GM18505 (cell line): Measurements from ENCODE around the gene GOLIM4.

Source experiments
- ATAC-seq: cut with Tn5 transposase; IDR thresholded peaks from one replicate; pipeline ENCODE4 v1.9.1; 2021; ENCODE audit not compliant: unreplicated experiment
- POLR2A ChIP-seq: IDR thresholded peaks from 4 replicates; pipeline ENCODE4 v1.6.1; 2011; ENCODE audit warnings: borderline replicate concordance; ENCODE audit not compliant: insufficient read depth, insufficient read length; ENCODE audit errors: extremely low read depth

The GOLIM4 gene

GRCh38 chr3:168117059-168117458 is 21.3 kb upstream of the GOLIM4 start:
- ATAC-seq = no peak

GRCh38 chr3:168116279-168116678 is 20.6 kb upstream of the GOLIM4 start:
- TF ChIP-seq POLR2A = no peak
- no peak for ATAC-seq

More at GRCh38 chr3:168117059-168117458, 21.3 kb upstream of the GOLIM4 start:
- TF ChIP-seq POLR2A = no peak

- no peak for ATAC-seq
- no peak for TF ChIP-seq POLR2A
Observed at GRCh38 chr3:168113848-168114247, 18.1 kb upstream of the GOLIM4 start.

GRCh38 chr3:168112894-168113293 is 17.2 kb upstream of the GOLIM4 start:
- ATAC-seq = no peak
- TF ChIP-seq POLR2A = no peak

DNA sequence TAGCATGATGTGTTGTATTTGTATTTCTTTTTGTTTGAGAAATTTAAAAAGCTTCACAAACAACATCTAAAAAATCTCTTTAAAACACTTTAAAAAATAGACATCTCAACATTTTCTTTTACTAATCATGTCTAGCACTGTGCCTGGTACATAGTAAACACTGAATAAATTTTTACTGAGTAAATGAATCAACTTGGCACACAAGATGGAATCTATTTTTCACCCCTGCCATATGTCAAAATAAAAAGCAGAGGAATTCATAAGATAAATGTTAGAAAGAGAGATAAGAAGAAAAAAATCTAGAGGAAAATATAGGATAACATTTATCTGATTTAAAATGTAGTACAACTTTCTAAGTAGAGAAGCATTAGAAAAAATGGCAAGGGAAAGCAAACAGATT is 8.6 kb upstream of the GOLIM4 start:
- TF ChIP-seq POLR2A = no peak
- ATAC-seq = no peak

GRCh38 chr3:168102735-168103410 is 7.1 kb upstream of the GOLIM4 start:
- no peak for TF ChIP-seq POLR2A
- no peak for ATAC-seq

- no peak for TF ChIP-seq POLR2A
- ATAC-seq = no peak
Observed at GRCh38 chr3:168100777-168101492, 5.2 kb upstream of the GOLIM4 start.

- no peak for ATAC-seq
- TF ChIP-seq POLR2A = no peak
Observed at GRCh38 chr3:168097381-168097780, 1.7 kb upstream of the GOLIM4 start.

GRCh38 chr3:168096210-168096652 is 507 bp upstream of the GOLIM4 start:
- peak; percentile 14 for TF ChIP-seq POLR2A

DNA sequence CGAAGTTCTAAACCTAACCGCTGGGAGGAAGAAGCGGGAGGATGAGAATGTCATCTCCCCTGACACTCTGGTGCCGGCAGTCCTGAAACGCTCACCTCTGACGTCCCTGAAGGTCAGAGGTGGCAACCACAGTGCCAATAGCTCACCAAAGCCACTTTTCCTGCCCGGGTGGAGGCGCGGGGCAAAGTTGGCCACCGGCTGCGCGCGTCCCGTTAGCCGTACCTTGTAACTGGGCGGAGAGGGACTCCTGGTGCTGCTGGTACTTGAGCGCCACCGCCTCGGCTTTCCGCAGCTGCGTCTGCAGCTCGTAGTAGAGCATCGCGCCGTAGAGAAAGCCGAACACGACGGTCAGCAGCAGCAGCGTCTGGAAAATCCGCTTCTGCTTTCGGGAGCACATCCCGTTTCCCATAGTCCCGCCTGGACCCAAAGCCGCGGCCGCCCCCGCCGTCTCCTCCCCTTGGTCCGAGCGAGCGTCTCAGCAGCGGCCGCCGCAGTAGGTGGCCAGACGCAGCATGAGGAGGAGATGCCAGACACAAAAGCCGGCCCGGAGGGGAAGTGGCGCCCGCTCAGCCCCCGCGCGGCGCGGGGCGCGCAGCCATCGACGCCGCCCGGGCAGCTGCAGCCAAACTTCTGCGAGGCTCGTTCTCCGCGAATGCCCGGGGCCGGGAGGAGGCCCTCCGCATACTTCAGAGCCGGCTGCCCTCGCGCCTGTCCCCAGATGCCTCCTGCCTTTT is 680 bp downstream of the GOLIM4 start:
- TF ChIP-seq POLR2A = peak; percentile 56

More at GRCh38 chr3:168096210-168096652, 507 bp upstream of the GOLIM4 start:
- ATAC-seq = peak; percentile 4

DNA sequence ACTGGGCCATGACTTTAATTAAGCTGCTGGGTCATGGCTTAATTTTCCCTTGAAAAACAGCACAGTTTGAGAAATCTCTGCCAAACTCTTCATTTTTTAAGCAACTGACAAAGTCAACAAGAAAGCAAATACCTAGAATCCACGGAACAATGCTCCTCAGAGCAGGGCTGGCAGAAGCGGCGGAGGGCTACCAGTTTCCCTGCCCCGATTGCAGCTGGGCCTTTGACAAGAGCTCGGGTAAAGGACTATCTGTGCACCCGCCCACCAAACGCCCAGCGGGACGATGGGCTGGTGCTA is 1.2 kb downstream of the GOLIM4 start:
- no peak for ATAC-seq
- TF ChIP-seq POLR2A = no peak

More for the DNA sequence above, 680 bp downstream of the GOLIM4 start:
- ATAC-seq = peak; percentile 40

DNA sequence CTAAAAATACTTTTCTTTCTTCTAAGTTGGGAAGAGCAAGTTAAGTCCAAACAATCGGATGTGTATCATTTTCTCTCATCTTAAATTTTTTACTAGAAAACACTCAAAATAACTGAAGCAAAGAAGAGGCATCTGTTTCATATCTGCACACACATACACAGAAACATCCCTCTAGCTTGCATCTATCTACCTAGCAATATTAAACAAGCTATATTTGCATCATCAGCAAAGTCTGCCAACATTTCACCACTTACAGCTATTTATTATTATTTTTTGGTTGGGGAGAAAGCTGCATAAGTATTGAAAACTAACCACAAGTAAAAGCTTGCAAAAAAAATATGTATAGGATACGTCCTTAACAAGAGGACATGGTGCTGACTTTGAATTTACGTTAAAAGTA is 1.9 kb downstream of the GOLIM4 start:
- no peak for ATAC-seq
- no peak for TF ChIP-seq POLR2A

GRCh38 chr3:168093229-168093628 is 2.5 kb downstream of the GOLIM4 start:
- no peak for TF ChIP-seq POLR2A
- no peak for ATAC-seq
